ENCODE data around the gene VPS16. TPM values are rescaled to one million over a fixed set of nuclear protein-coding genes. Genes with fewer than 3 reads are reported as not detected.
"Not testable (repeated sequence)": the region's sequence is repeated elsewhere in the genome, so short reads cannot be mapped to it uniquely, and the experiment has no call there.

The VPS16 gene
- total RNA-seq, 2 experiments from 2014 or later = 38.2 to 40.6 TPM

GRCh38 chr20:2892376-2892775, 51.8 kb downstream of the VPS16 start:
- H3K27me3 ChIP-seq (ENCODE audit: control insufficient read depth in 1 of 2, insufficient read depth in 2 of 2, low read length in 2 of 2) = no peaks in the 10 kb centered on the region
- POLR2A ChIA-PET = no interaction called here
- Mint-ChIP-seq H3K27me3 (no peaks in the 10 kb centered on the region), H3K4me3 (no peak overlapping the region), H3K4me1 (ENCODE audit: low read depth) (peaks cover 59% of the 10 kb centered on the region), H3K27ac (peak overlapping the region; percentile 18), H3K9me3 (no peaks in the 10 kb centered on the region), H3K36me3 (ENCODE audit: low read depth) (peaks cover 23% of the 10 kb centered on the region)
- H3K27ac ChIP-seq (ENCODE audit: low read depth in 1 of 2, low read length in 2 of 2) = no peak overlapping the region
- TF ChIP-seq, protein P1, sequence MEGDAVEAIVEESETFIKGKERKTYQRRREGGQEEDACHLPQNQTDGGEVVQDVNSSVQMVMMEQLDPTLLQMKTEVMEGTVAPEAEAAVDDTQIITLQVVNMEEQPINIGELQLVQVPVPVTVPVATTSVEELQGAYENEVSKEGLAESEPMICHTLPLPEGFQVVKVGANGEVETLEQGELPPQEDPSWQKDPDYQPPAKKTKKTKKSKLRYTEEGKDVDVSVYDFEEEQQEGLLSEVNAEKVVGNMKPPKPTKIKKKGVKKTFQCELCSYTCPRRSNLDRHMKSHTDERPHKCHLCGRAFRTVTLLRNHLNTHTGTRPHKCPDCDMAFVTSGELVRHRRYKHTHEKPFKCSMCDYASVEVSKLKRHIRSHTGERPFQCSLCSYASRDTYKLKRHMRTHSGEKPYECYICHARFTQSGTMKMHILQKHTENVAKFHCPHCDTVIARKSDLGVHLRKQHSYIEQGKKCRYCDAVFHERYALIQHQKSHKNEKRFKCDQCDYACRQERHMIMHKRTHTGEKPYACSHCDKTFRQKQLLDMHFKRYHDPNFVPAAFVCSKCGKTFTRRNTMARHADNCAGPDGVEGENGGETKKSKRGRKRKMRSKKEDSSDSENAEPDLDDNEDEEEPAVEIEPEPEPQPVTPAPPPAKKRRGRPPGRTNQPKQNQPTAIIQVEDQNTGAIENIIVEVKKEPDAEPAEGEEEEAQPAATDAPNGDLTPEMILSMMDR (IDR thresholded peaks at IDR 0.05) = no peak
- no peak for DNase-seq
- H3K9me3 ChIP-seq (ENCODE audit: control insufficient read depth in 1 of 2, insufficient read depth in 1 of 2, low read length in 2 of 2) = peaks cover 0 to 12% of the 10 kb centered on the region in 2 experiments
- intact Hi-C loops (cut with DNase I, micrococcal nuclease) = no loop called here
- ATAC-seq (ENCODE audit: poor library complexity) = no peak
- H3K4me1 ChIP-seq (ENCODE audit: insufficient read depth, low read length) = peaks cover 5% of the 10 kb centered on the region
- H3K4me3 ChIP-seq (ENCODE audit: low read length) = no peak overlapping the region
- CTCF ChIA-PET = no interaction called here
- H3K36me3 ChIP-seq (ENCODE audit: insufficient read depth, low read length) = no peaks in the 10 kb centered on the region

GRCh38 chr20:2894221-2894620, 53.7 kb downstream of the VPS16 start:
- Histone ChIP-seq H3K9me3 (ENCODE audit: control insufficient read depth in 1 of 2, insufficient read depth in 1 of 2, low read length in 2 of 2) (peaks cover 0 to 12% of the 10 kb centered on the region in 2 experiments), H3K4me1 (ENCODE audit: insufficient read depth, low read length) (no peaks in the 10 kb centered on the region), H3K27ac (ENCODE audit: low read depth in 1 of 2, low read length in 2 of 2) (no peak overlapping the region), H3K27me3 (ENCODE audit: control insufficient read depth in 1 of 2, insufficient read depth in 2 of 2, low read length in 2 of 2) (no peaks in the 10 kb centered on the region), H3K36me3 (ENCODE audit: insufficient read depth, low read length) (no peaks in the 10 kb centered on the region), H3K4me3 (ENCODE audit: low read length) (no peak overlapping the region)
- H3K4me1 Mint-ChIP-seq (ENCODE audit: low read depth) = peaks cover 49% of the 10 kb centered on the region
- ChIA-PET CTCF (interaction anchor here (1.1 kb wide), 1 partner anchor 142 kb away, joined by 3 read pairs; no protein-coding TSS in a partner anchor), POLR2A (no interaction called here)
- no peak overlapping the region for H3K27ac Mint-ChIP-seq
- TF ChIP-seq, protein P1 (IDR thresholded peaks at IDR 0.05) = no peak
- no peaks in the 10 kb centered on the region for H3K27me3 Mint-ChIP-seq
- intact Hi-C loops (cut with DNase I, micrococcal nuclease) = no loop called here
- no peaks in the 10 kb centered on the region for H3K9me3 Mint-ChIP-seq
- no peak for ATAC-seq (ENCODE audit: poor library complexity)
- H3K4me3 Mint-ChIP-seq = no peak overlapping the region
- no peak for DNase-seq
- H3K36me3 Mint-ChIP-seq (ENCODE audit: low read depth) = peaks cover 23% of the 10 kb centered on the region

DNA sequence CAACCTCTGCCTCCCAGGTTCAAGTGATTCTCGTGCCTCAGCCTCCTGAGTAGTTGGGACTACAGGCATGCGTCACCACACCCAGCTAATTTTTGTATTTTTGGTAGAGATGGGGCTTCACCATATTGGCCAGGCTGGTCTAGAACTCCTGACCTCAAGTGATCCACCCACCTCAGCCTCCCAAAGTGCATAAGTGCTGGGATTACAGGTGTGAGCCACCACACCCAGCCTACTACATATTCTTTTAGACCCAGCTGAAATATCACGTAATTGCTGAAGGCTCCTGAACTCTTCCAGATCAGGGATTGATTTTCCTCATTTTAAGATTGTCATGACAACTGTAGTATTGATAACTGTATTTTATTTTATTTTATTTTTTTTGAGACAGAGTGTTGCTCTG, 54.6 kb downstream of the VPS16 start:
- H3K27me3 ChIP-seq (ENCODE audit: control insufficient read depth in 1 of 2, insufficient read depth in 2 of 2, low read length in 2 of 2); H3K36me3 ChIP-seq (ENCODE audit: insufficient read depth, low read length); H3K27ac Mint-ChIP-seq; H3K4me1 ChIP-seq (ENCODE audit: insufficient read depth, low read length); H3K9me3 Mint-ChIP-seq; H3K27ac ChIP-seq (ENCODE audit: low read depth in 1 of 2, low read length in 2 of 2); H3K4me3 Mint-ChIP-seq; DNase-seq; ATAC-seq (ENCODE audit: poor library complexity); POLR2A ChIA-PET; intact Hi-C loops (cut with DNase I, micrococcal nuclease); H3K27me3 Mint-ChIP-seq; CTCF ChIA-PET; H3K4me3 ChIP-seq (ENCODE audit: low read length): not testable (repeated sequence)
- H3K9me3 ChIP-seq (ENCODE audit: control insufficient read depth in 1 of 2, insufficient read depth in 1 of 2, low read length in 2 of 2) = peaks cover 0 to 12% of the 10 kb centered on the region in 2 experiments
- peaks cover 25% of the 10 kb centered on the region for H3K36me3 Mint-ChIP-seq (ENCODE audit: low read depth)
- peaks cover 51% of the 10 kb centered on the region for H3K4me1 Mint-ChIP-seq (ENCODE audit: low read depth)

DNA sequence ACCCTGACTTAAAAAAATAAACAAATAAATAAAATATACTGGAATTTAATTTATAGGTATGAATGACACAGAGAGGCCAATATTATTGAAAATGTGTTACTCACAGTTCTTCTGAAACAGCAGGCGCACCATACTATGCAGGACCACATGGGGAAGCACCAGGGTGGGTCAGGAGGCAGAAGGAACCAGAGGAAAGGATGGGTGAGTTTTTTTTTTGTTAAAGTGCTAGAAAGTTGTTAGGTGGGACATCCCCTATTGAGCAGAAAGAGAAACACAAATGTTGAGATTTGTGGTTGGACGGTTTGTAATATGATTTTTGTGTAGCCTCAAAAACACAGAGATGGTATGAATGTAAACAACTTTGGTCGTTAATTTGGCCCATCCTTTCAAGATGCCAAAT, 58.7 kb downstream of the VPS16 start:
- no peak overlapping the region for H3K4me3 ChIP-seq (ENCODE audit: low read length)
- H3K36me3 ChIP-seq (ENCODE audit: insufficient read depth, low read length) = peaks cover 2% of the 10 kb centered on the region
- no peak for DNase-seq
- H3K27me3 Mint-ChIP-seq = no peaks in the 10 kb centered on the region
- H3K4me3 Mint-ChIP-seq = no peak overlapping the region
- intact Hi-C loops (cut with DNase I, micrococcal nuclease) = no loop called here
- no peaks in the 10 kb centered on the region for H3K9me3 Mint-ChIP-seq
- ChIA-PET CTCF (no interaction called here), POLR2A (no interaction called here)
- no peak overlapping the region for H3K27ac Mint-ChIP-seq
- no peak overlapping the region for H3K27ac ChIP-seq (ENCODE audit: low read depth in 1 of 2, low read length in 2 of 2)
- no peak for ATAC-seq (ENCODE audit: poor library complexity)
- TF ChIP-seq, protein P1 (IDR thresholded peaks at IDR 0.05) = no peak
- peaks cover 19% of the 10 kb centered on the region for H3K4me1 ChIP-seq (ENCODE audit: insufficient read depth, low read length)
- H3K9me3 ChIP-seq (ENCODE audit: control insufficient read depth in 1 of 2, insufficient read depth in 1 of 2, low read length in 2 of 2) = peaks cover 0 to 11% of the 10 kb centered on the region in 2 experiments
- H3K36me3 Mint-ChIP-seq (ENCODE audit: low read depth) = peaks cover 21% of the 10 kb centered on the region
- H3K27me3 ChIP-seq (ENCODE audit: control insufficient read depth in 1 of 2, insufficient read depth in 2 of 2, low read length in 2 of 2) = no peaks in the 10 kb centered on the region
- H3K4me1 Mint-ChIP-seq (ENCODE audit: low read depth) = peaks cover 54% of the 10 kb centered on the region
